NK-92 (cell line): Measurements from ENCODE around the gene IKZF5.

ENCODE experiments used
- DNase-seq: peaks from one replicate; lab custom pipeline; 2025; ENCODE audit not compliant: unreplicated experiment; lab: John Stamatoyannopoulos, UW

IKZF5 gene

GRCh38 chr10:123008355-123009104, at the start of gene IKZF5, which contains the start of gene ACADSB:
Gene IKZF5, minus strand, starts transcription at chr10:123008795. Its CDS starts 10,170 bp downstream, at chr10:122998625.
Gene ACADSB, plus strand, starts transcription at chr10:123009006. Its CDS starts 24 bp downstream, at chr10:123009030.
- DNase-seq: peak; percentile 82

- no peak for DNase-seq
Observed at GRCh38 chr10:123057968-123058367, 49.4 kb upstream of the IKZF5 start.

GRCh38 chr10:123045961-123046731, 37.6 kb upstream of the IKZF5 start:
- no peak for DNase-seq

- no peak for DNase-seq
Observed at GRCh38 chr10:123044391-123044790, 35.8 kb upstream of the IKZF5 start.

GRCh38 chr10:123043409-123043925, 34.9 kb upstream of the IKZF5 start:
- DNase-seq: no peak

GRCh38 chr10:123042708-123043408, 34.3 kb upstream of the IKZF5 start:
- DNase-seq: no peak

- DNase-seq: no peak
Observed at GRCh38 chr10:123039632-123039930, 31.0 kb upstream of the IKZF5 start.

- DNase-seq: no peak
Observed at GRCh38 chr10:123038782-123039631, 30.4 kb upstream of the IKZF5 start.

GRCh38 chr10:123035467-123036086, 27.0 kb upstream of the IKZF5 start:
- no peak for DNase-seq

GRCh38 chr10:123034332-123034731, 25.7 kb upstream of the IKZF5 start:
- no peak for DNase-seq

- DNase-seq: no peak
Observed at GRCh38 chr10:123031124-123031523, 22.5 kb upstream of the IKZF5 start.

- no peak for DNase-seq
Observed at GRCh38 chr10:123027861-123028260, 19.3 kb upstream of the IKZF5 start.

GRCh38 chr10:123026302-123026701, 17.7 kb upstream of the IKZF5 start:
- no peak for DNase-seq

GRCh38 chr10:123024540-123024939, 15.9 kb upstream of the IKZF5 start:
- DNase-seq: no peak

- no peak for DNase-seq
Observed at GRCh38 chr10:123021517-123021916, 12.9 kb upstream of the IKZF5 start.

- no peak for DNase-seq
Observed at GRCh38 chr10:123019941-123020703, 11.5 kb upstream of the IKZF5 start.

GRCh38 chr10:123019264-123019663, 10.7 kb upstream of the IKZF5 start:
- no peak for DNase-seq

GRCh38 chr10:123018531-123018930, 9.9 kb upstream of the IKZF5 start:
- DNase-seq: no peak

- no peak for DNase-seq
Observed at GRCh38 chr10:123017421-123018165, 9.0 kb upstream of the IKZF5 start.
